Suprapubic skin (tissue), 4 donors: ENCODE measurements around the gene CHCHD5. TPM values are rescaled to one million over a fixed set of nuclear protein-coding genes. Genes with fewer than 3 reads are reported as not detected.
"Not testable (repeated sequence)": the region's sequence is repeated elsewhere in the genome, so short reads cannot be mapped to it uniquely, and the experiment has no call there.

Source experiments
- DNase-seq, 2 donors: peaks; one replicate each; pipeline ENCODE4 v3.0.0-alpha.2; 2019; ENCODE audit warnings: low spot score in 2 of 2
- H3K27ac ChIP-seq: fragments of 200-600 bp; sonication (generic); one replicate; pipeline ENCODE4 v1.5.1; 2019
- H3K27me3 ChIP-seq: fragments of 200-600 bp; sonication (generic); one replicate; pipeline ENCODE4 v1.5.1; 2019
- H3K36me3 ChIP-seq: fragments of 200-600 bp; sonication (generic); one replicate; pipeline ENCODE4 v1.5.1; 2019
- H3K4me1 ChIP-seq: fragments of 200-600 bp; sonication (generic); one replicate; pipeline ENCODE4 v1.5.1; 2019
- H3K4me3 ChIP-seq: fragments of 200-600 bp; sonication (generic); one replicate; pipeline ENCODE4 v1.5.1; 2019; ENCODE audit warnings: mild to moderate bottlenecking
- H3K9me3 ChIP-seq: fragments of 200-600 bp; sonication (generic); one replicate; pipeline ENCODE4 v1.5.1; 2019
- CTCF ChIP-seq, 2 donors: fragments of 200-600 bp in 1 of 2; fragments of 450-650 bp in 1 of 2; sonication (generic) in 1 of 2; IDR thresholded peaks; one replicate each; pipeline ENCODE4 v1.5.1; 2016 to 2019; ENCODE audit warnings: antibody characterized with exemption in 2 of 2, mild to moderate bottlenecking in 1 of 2, moderate library complexity in 1 of 2
- EP300 ChIP-seq: sonication (generic); formaldehyde crosslinking; IDR thresholded peaks from one replicate; pipeline ENCODE4 v1.6.1; 2017; ENCODE audit warnings: antibody characterized with exemption
- POLR2A ChIP-seq, 2 donors: fragments of 450-650 bp; IDR thresholded peaks; one replicate each; pipeline ENCODE4 v1.6.1; 2017; ENCODE audit warnings: antibody characterized with exemption in 2 of 2, mild to moderate bottlenecking in 2 of 2, moderate library complexity in 2 of 2
- POLR2AphosphoS5 ChIP-seq, 3 donors: sonication (generic); formaldehyde crosslinking; IDR thresholded peaks; one replicate each; pipeline ENCODE4 v1.6.1; 2017; ENCODE audit warnings: antibody characterized with exemption in 3 of 3
- WGBS: methylation state at CpG from one replicate; pipeline ENCODE4 v1.1.5; 2018; 5-methylcytosine and 5-hydroxymethylcytosine counted together
- total RNA-seq, 4 donors: library from RNA; depleted of rRNA; stranded (reverse); fragments of >200 nt; gene quantifications; one replicate each; pipeline ENCODE4 v1.1.0, GENCODE V29; 2016

CHCHD5 gene
- total RNA-seq, 4 donors from 2014 or later: 11.7 to 23.2 (median 16.1) TPM

- H3K9me3 ChIP-seq: no peaks in the 10 kb centered on the region
- TF ChIP-seq POLR2AphosphoS5 (IDR thresholded peaks at IDR 0.05) (peak in 1 of 3 donors; percentile 33), POLR2A (IDR thresholded peaks at IDR 0.05) (no peak), EP300 (no peak), CTCF (IDR thresholded peaks at IDR 0.05) (no peak)
- H3K27ac ChIP-seq: peak within 1 kb of the TSS; percentile 85
- peaks cover 6% of the 10 kb centered on the region for H3K36me3 ChIP-seq
- no peaks in the 10 kb centered on the region for H3K27me3 ChIP-seq
- WGBS: under 1% methylated on average over 65 of the region's 67 CpGs
- H3K4me1 ChIP-seq: peaks cover 29% of the 10 kb centered on the region
- DNase-seq: peak; percentile 81 to 89
- H3K4me3 ChIP-seq: peak within 1 kb of the TSS; percentile 95
Measured at GRCh38 chr2:112542123-112542983, 42.1 kb upstream of the CHCHD5 start, which contains the start of gene POLR1B. TSS of gene POLR1B (plus strand) at chr2:112542465. CDS start at chr2:112542495, 30 bp downstream.

DNA sequence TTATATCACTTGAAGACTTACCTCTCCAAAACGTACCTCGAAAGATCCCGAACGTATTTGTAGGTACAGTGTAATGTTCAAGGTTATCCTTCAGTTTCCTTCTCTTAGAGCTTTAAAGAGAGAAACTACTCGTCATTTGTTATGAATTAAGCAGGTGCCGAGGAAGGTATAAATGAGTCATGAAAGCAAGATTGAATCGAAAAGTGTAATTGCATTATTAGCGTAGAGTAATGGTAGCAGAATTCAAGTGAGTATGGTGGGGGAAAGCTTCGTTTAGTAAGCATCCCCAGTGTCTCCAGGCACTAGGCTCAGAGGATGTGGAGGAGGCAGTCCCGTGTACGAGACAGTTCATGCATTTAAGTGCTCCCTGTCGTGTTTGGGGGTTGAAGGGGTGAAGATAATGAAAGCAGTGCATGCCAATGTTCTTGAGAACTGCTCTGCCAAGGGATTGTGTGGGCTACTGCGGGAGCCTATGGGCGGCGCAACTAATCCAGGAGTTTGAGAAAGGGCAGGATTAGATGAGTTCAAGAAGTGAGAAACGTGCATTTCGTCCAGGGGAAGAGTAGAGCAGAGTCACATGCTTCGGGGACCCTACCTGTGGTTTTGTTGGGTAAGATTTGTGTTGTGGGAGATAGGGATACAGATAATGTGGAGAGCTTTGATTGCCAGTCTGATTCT is 41.3 kb upstream of the CHCHD5 start:
- Histone ChIP-seq H3K36me3 (peaks cover 13% of the 10 kb centered on the region), H3K4me3 (peak overlapping the region; percentile 95), H3K27me3 (no peaks in the 10 kb centered on the region), H3K27ac (peak overlapping the region; percentile 85), H3K9me3 (no peaks in the 10 kb centered on the region), H3K4me1 (peaks cover 31% of the 10 kb centered on the region)
- TF ChIP-seq CTCF (IDR thresholded peaks at IDR 0.05): no peak
- TF ChIP-seq EP300: no peak
- no peak for TF ChIP-seq POLR2A (IDR thresholded peaks at IDR 0.05)
- no peak for TF ChIP-seq POLR2AphosphoS5 (IDR thresholded peaks at IDR 0.05)
- no peak for DNase-seq
- WGBS: 8% methylated on average over 18 of the region's 18 CpGs

DNA sequence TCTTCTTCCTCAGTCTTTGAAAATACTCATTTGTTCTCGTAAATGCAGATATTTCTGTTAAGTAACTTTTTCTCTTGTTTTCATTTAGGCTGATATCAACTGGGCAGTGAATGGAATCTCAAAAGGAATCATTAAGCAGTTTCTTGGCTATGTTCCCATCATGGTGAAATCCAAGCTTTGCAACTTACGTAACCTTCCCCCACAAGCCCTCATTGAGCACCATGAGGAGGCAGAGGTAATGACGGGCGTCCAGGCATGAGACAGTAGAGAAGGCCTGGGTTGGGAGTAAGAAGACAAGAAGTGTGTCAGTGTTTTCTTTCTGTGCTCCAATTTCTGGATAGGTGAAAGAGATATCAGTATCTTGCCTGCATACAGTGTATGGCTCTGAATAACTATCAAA is 37.1 kb upstream of the CHCHD5 start:
- Histone ChIP-seq H3K4me1 (peaks cover 23% of the 10 kb centered on the region), H3K4me3 (no peak overlapping the region), H3K9me3 (no peaks in the 10 kb centered on the region), H3K36me3 (peaks cover 49% of the 10 kb centered on the region), H3K27me3 (no peaks in the 10 kb centered on the region), H3K27ac (no peak overlapping the region)
- WGBS: 87% methylated on average over 4 of the region's 4 CpGs
- no peak for TF ChIP-seq POLR2AphosphoS5 (IDR thresholded peaks at IDR 0.05)
- TF ChIP-seq EP300: no peak
- no peak for TF ChIP-seq CTCF (IDR thresholded peaks at IDR 0.05)
- no peak for TF ChIP-seq POLR2A (IDR thresholded peaks at IDR 0.05)
- DNase-seq: no peak

DNA sequence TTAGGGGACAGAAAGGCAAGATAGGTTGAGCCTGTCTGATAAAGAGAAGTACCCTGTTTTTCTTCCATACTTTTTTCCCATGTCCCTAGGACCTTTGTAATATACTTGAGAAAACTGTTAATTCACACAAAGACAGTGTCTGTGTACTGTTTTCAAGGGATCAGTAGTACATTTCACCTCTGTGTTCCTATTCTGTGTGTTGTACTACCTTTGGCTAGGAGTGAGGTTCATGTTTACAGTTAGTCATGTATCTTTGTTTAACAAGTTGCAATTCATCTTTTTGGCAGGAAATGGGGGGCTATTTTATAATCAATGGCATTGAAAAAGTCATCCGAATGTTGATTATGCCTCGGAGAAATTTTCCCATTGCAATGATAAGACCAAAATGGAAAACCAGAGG is 35.4 kb upstream of the CHCHD5 start:
- Histone ChIP-seq H3K36me3 (peaks cover 64% of the 10 kb centered on the region), H3K4me1 (peaks cover 7% of the 10 kb centered on the region), H3K4me3 (no peak overlapping the region), H3K27ac (no peak overlapping the region), H3K27me3 (no peaks in the 10 kb centered on the region), H3K9me3 (no peaks in the 10 kb centered on the region)
- WGBS: 94% methylated on average over 2 of the region's 2 CpGs
- TF ChIP-seq POLR2AphosphoS5 (IDR thresholded peaks at IDR 0.05) (no peak), EP300 (no peak), CTCF (IDR thresholded peaks at IDR 0.05) (no peak)
- no peak for DNase-seq

- Histone ChIP-seq H3K4me1 (no peaks in the 10 kb centered on the region), H3K36me3 (peaks cover 95% of the 10 kb centered on the region), H3K27me3 (no peaks in the 10 kb centered on the region), H3K4me3 (no peak overlapping the region), H3K9me3 (no peaks in the 10 kb centered on the region), H3K27ac (no peak overlapping the region)
- 79% methylated on average over 3 of the region's 3 CpGs for WGBS
- DNase-seq: no peak
- TF ChIP-seq POLR2A (IDR thresholded peaks at IDR 0.05) (no peak), EP300 (no peak), CTCF (IDR thresholded peaks at IDR 0.05) (no peak), POLR2AphosphoS5 (IDR thresholded peaks at IDR 0.05) (no peak)
Measured at GRCh38 chr2:112566104-112566503, 18.3 kb upstream of the CHCHD5 start.

- DNase-seq, H3K27me3 ChIP-seq, H3K27ac ChIP-seq, H3K4me3 ChIP-seq, H3K9me3 ChIP-seq, H3K4me1 ChIP-seq: not testable (repeated sequence)
- 96% methylated on average over 5 of the region's 5 CpGs for WGBS
- peaks cover 95% of the 10 kb centered on the region for H3K36me3 ChIP-seq
Measured at GRCh38 chr2:112566508-112566907, 17.9 kb upstream of the CHCHD5 start.
